B cell (primary cell): Measurements from ENCODE around the gene SLU7.

Experiments
- EZH2 ChIP-seq: IDR thresholded peaks from 2 replicates; pipeline ENCODE4 v1.6.1; 2012; ENCODE audit warnings: borderline replicate concordance, low read depth, mild to moderate bottlenecking, moderate library complexity, low read length; ENCODE audit not compliant: insufficient read depth, poor library complexity, severe bottlenecking
- TF ChIP-seq, protein P1 (sequence below): fragments of 200-600 bp; IDR thresholded peaks from one replicate; pipeline ENCODE4 v1.8.0; 2022; ENCODE audit warnings: antibody characterized with exemption, mild to moderate bottlenecking

DNA sequence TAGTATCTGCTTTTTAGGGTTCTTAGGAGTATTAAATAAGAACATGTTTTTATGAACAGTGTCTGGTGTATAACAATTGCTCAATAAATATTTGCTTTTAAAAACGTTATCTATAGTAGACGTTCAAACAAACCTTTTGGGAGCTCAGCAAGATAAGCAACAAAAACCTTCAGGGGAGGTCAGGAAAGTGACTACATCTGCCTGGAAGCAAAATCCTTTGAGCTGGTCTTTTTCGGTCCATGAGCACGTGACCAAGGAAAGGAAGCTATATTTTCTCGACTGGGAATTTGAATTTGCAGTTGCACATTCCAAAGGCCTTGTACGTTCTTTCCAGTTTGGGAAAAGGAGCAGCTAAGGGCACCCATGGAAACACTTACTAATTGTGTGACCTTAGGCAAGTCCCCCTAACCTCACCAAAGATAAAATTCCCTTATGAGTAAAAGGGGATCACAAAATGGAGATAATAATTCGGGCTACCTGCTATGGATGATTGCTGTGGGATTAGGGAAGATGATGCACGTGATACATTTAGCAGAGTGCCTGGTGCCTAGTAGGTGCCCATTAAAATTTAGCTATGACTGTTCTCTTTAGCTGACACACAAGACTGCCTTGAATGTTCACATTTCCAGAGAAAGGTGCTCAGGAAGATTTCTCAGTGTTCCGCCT, 48.1 kb upstream of the SLU7 start:
- TF ChIP-seq, protein P1, sequence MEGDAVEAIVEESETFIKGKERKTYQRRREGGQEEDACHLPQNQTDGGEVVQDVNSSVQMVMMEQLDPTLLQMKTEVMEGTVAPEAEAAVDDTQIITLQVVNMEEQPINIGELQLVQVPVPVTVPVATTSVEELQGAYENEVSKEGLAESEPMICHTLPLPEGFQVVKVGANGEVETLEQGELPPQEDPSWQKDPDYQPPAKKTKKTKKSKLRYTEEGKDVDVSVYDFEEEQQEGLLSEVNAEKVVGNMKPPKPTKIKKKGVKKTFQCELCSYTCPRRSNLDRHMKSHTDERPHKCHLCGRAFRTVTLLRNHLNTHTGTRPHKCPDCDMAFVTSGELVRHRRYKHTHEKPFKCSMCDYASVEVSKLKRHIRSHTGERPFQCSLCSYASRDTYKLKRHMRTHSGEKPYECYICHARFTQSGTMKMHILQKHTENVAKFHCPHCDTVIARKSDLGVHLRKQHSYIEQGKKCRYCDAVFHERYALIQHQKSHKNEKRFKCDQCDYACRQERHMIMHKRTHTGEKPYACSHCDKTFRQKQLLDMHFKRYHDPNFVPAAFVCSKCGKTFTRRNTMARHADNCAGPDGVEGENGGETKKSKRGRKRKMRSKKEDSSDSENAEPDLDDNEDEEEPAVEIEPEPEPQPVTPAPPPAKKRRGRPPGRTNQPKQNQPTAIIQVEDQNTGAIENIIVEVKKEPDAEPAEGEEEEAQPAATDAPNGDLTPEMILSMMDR: no peak
- TF ChIP-seq EZH2: no peak
